ENCODE data around the gene RAD18.

Gene RAD18

GRCh38 chr3:8984526-8984925, 21.3 kb upstream of the RAD18 start:
- no peak for DNase-seq

GRCh38 chr3:8984081-8984480, 20.8 kb upstream of the RAD18 start:
- DNase-seq: no peak

- DNase-seq: no peak
Observed at GRCh38 chr3:8983591-8983990, 20.3 kb upstream of the RAD18 start.

GRCh38 chr3:8983026-8983425, 19.8 kb upstream of the RAD18 start:
- DNase-seq: no peak

GRCh38 chr3:8982509-8982908, 19.2 kb upstream of the RAD18 start:
- DNase-seq: no peak

- no peak for DNase-seq
Observed at GRCh38 chr3:8981700-8982099, 18.4 kb upstream of the RAD18 start.

GRCh38 chr3:8981296-8981695, 18.0 kb upstream of the RAD18 start:
- DNase-seq: no peak

GRCh38 chr3:8980756-8981257, 17.5 kb upstream of the RAD18 start:
- no peak for DNase-seq

GRCh38 chr3:8979262-8979661, 16.0 kb upstream of the RAD18 start:
- no peak for DNase-seq

- DNase-seq: no peak
Observed at GRCh38 chr3:8978551-8978950, 15.3 kb upstream of the RAD18 start.

GRCh38 chr3:8976540-8977182, 13.4 kb upstream of the RAD18 start:
- no peak for DNase-seq

GRCh38 chr3:8975081-8976020, 12.1 kb upstream of the RAD18 start:
- no peak for DNase-seq

- no peak for DNase-seq
Observed at GRCh38 chr3:8974458-8974857, 11.2 kb upstream of the RAD18 start.

GRCh38 chr3:8972639-8973038, 9.4 kb upstream of the RAD18 start:
- peak; percentile 16 for DNase-seq

- peak; percentile 37 for DNase-seq
Observed at GRCh38 chr3:8970971-8971589, 7.8 kb upstream of the RAD18 start.

GRCh38 chr3:8969241-8969640, 6.0 kb upstream of the RAD18 start:
- DNase-seq: no peak

- no peak for DNase-seq
Observed at GRCh38 chr3:8968375-8968882, 5.2 kb upstream of the RAD18 start.

- DNase-seq: no peak
Observed at GRCh38 chr3:8967553-8967952, 4.3 kb upstream of the RAD18 start.

- no peak for DNase-seq
Observed at GRCh38 chr3:8966820-8967348, 3.6 kb upstream of the RAD18 start.

- DNase-seq: no peak
Observed at GRCh38 chr3:8966150-8966819, 3.0 kb upstream of the RAD18 start.

- DNase-seq: peak; percentile 4
Observed at GRCh38 chr3:8964436-8965370, 1.4 kb upstream of the RAD18 start.

Data from DMS53 (cell line).